Ammon's horn (tissue), 1 donor: ENCODE results near the gene OLFM4.
A peak's percentile ranks its signal among the peaks of the same experiment; 100 is the strongest.

ENCODE experiments used
- DNase-seq: peaks from one replicate; pipeline ENCODE4 v3.0.0-alpha.2; 2016; ENCODE audit warnings: low spot score

Gene OLFM4

GRCh38 chr13:53014495-53015443 is 13.8 kb upstream of the OLFM4 start:
- no peak for DNase-seq

GRCh38 chr13:53015971-53016370 is 12.6 kb upstream of the OLFM4 start:
- no peak for DNase-seq

GRCh38 chr13:53017433-53017970 is 11.1 kb upstream of the OLFM4 start:
- no peak for DNase-seq

GRCh38 chr13:53018690-53019647 is 9.6 kb upstream of the OLFM4 start:
- DNase-seq, result no peak

- no peak for DNase-seq
Measured at GRCh38 chr13:53020764-53021335, 7.8 kb upstream of the OLFM4 start.

- no peak for DNase-seq
Measured at GRCh38 chr13:53023246-53023645, 5.4 kb upstream of the OLFM4 start.

GRCh38 chr13:53028063-53028462 is 550 bp upstream of the OLFM4 start:
- DNase-seq, result no peak

- no peak for DNase-seq
Measured at GRCh38 chr13:53032849-53033248, 4.2 kb downstream of the OLFM4 start.

GRCh38 chr13:53038993-53039392 is 10.4 kb downstream of the OLFM4 start:
- DNase-seq, result peak; percentile 51

GRCh38 chr13:53041968-53042516 is 13.4 kb downstream of the OLFM4 start:
- no peak for DNase-seq

- DNase-seq, result no peak
Measured at GRCh38 chr13:53042877-53043276, 14.3 kb downstream of the OLFM4 start.

GRCh38 chr13:53043398-53043797 is 14.8 kb downstream of the OLFM4 start:
- DNase-seq, result no peak

- DNase-seq, result no peak
Measured at GRCh38 chr13:53045189-53045588, 16.6 kb downstream of the OLFM4 start.

GRCh38 chr13:53048880-53049279 is 20.3 kb downstream of the OLFM4 start:
- DNase-seq, result no peak

GRCh38 chr13:53050151-53050550 is 21.5 kb downstream of the OLFM4 start:
- DNase-seq, result no peak

- DNase-seq, result no peak
Measured at GRCh38 chr13:53052675-53053074, 24.1 kb downstream of the OLFM4 start.

- DNase-seq, result no peak
Measured at GRCh38 chr13:53054569-53054968, 26.0 kb downstream of the OLFM4 start.

- DNase-seq, result no peak
Measured at GRCh38 chr13:53058065-53058679, 29.6 kb downstream of the OLFM4 start.

- peak; percentile 74 for DNase-seq
Measured at GRCh38 chr13:53060840-53061490, 32.4 kb downstream of the OLFM4 start.

GRCh38 chr13:53064731-53065130 is 36.1 kb downstream of the OLFM4 start:
- no peak for DNase-seq

- DNase-seq, result no peak
Measured at GRCh38 chr13:53066411-53066810, 37.8 kb downstream of the OLFM4 start.
